H1 (cell line): ENCODE data around the gene HM13. TPM values are rescaled to one million over a fixed set of nuclear protein-coding genes. Genes with fewer than 3 reads are reported as not detected.

Source experiments
- CTCF ChIA-PET: fragments of 300-600 bp; sonication (Branson Sonifier 250); formaldehyde crosslinking; loops from one replicate; lab custom pipeline; 2021; ENCODE audit not compliant: partially characterized antibody; lab: Charles Lee
- POLR2A ChIA-PET: fragments of 300-600 bp; sonication (Branson Sonifier 250); formaldehyde crosslinking; loops from one replicate; lab custom pipeline; 2021; ENCODE audit warnings: inconsistent platforms; ENCODE audit not compliant: partially characterized antibody; lab: Charles Lee
- DNase-seq, 2 experiments: peaks; one replicate each; pipeline versions ENCODE4 v3.0.0 to v3.0.0-alpha.2; 2010 to 2022; ENCODE audit warnings: low spot score in 2 of 2, low read depth in 1 of 2, mixed read lengths in 1 of 2
- FAIRE-seq: peaks from 2 replicates; lab custom pipeline; 2011; peaks lifted over from hg19 to GRCh38; lab: Jason Lieb, UNC
- H2AFZ ChIP-seq: 2 replicates; pipeline ENCODE4 v1.8.1; 2012; ENCODE audit warnings: low read length, inconsistent platforms
- H2AK5ac ChIP-seq: 2 replicates; pipeline ENCODE4 v1.6.1; 2013; ENCODE audit warnings: low read depth, low read length
- H2BK120ac ChIP-seq: replicated peaks from 2 replicates; pipeline ENCODE3; 2013; ENCODE audit warnings: low read depth, low read length, inconsistent platforms
- H2BK12ac ChIP-seq: 2 replicates; pipeline ENCODE4 v1.6.1; 2013; ENCODE audit warnings: low read depth, low read length
- H2BK15ac ChIP-seq: 2 replicates; pipeline ENCODE4 v1.6.1; 2013; ENCODE audit warnings: low read length
- H2BK20ac ChIP-seq: 2 replicates; pipeline ENCODE4 v1.6.1; 2013; ENCODE audit warnings: low read length
- H2BK5ac ChIP-seq: 2 replicates; pipeline ENCODE4 v1.6.1; 2013; ENCODE audit warnings: low read depth, low read length
- H3K14ac ChIP-seq: 2 replicates; pipeline ENCODE4 v1.6.1; 2013; ENCODE audit warnings: inconsistent platforms; ENCODE audit not compliant: insufficient read length
- H3K18ac ChIP-seq: 2 replicates; pipeline ENCODE4 v1.6.1; 2013; ENCODE audit warnings: low read length; ENCODE audit errors: extremely low read depth
- H3K23ac ChIP-seq: 2 replicates; pipeline ENCODE4 v1.6.1; 2013; ENCODE audit warnings: inconsistent platforms; ENCODE audit not compliant: insufficient read length
- H3K23me2 ChIP-seq: 2 replicates; pipeline ENCODE4 v1.6.1; 2013; ENCODE audit warnings: low read depth, low read length
- H3K27ac ChIP-seq: 2 replicates; pipeline ENCODE4 v1.6.1; 2011; ENCODE audit warnings: low read depth, low read length, inconsistent platforms
- H3K27me3 ChIP-seq, 4 experiments: replicated peaks in 1 of 4; 1 replicate in 1 of 4; 2 replicates in 3 of 4; pipeline versions ENCODE4 v1.6.1 to v1.8.1; 2011 to 2013; ENCODE audit warnings: low read length in 3 of 4, mild to moderate bottlenecking in 3 of 4, inconsistent platforms in 2 of 4, mixed read lengths in 2 of 4, moderate library complexity in 1 of 4; ENCODE audit not compliant: control insufficient read depth in 3 of 4, insufficient read depth in 3 of 4; ENCODE audit errors: extremely low read depth in 1 of 4
- H3K36me3 ChIP-seq, 4 experiments: 2 replicates each; pipeline versions ENCODE4 v1.6.1 to v1.8.1; 2011 to 2013; ENCODE audit warnings: mild to moderate bottlenecking in 4 of 4, low read length in 3 of 4, moderate library complexity in 2 of 4, control low read depth in 1 of 4, inconsistent platforms in 1 of 4; ENCODE audit not compliant: insufficient read depth in 4 of 4, control insufficient read depth in 2 of 4
- H3K4ac ChIP-seq: replicated peaks from 2 replicates; pipeline ENCODE3; 2013; ENCODE audit warnings: low read length, low read depth, mixed read lengths, inconsistent platforms; ENCODE audit not compliant: insufficient read length
- H3K4me1 ChIP-seq, 4 experiments: replicated peaks in 1 of 4; 1 replicate in 1 of 4; 2 replicates in 3 of 4; pipeline versions ENCODE4 v1.6.1 to v1.8.1; 2011 to 2013; ENCODE audit warnings: low read length in 3 of 4, inconsistent platforms in 2 of 4, mixed read lengths in 1 of 4; ENCODE audit not compliant: insufficient read depth in 4 of 4, control insufficient read depth in 3 of 4
- H3K4me2 ChIP-seq, 2 experiments: 2 replicates each; pipeline versions ENCODE4 v1.6.1 to v1.8.1; 2011 to 2013; ENCODE audit warnings: low read depth in 2 of 2, low read length in 2 of 2, control low read depth in 1 of 2, inconsistent platforms in 1 of 2, mild to moderate bottlenecking in 1 of 2; ENCODE audit not compliant: insufficient read depth in 1 of 2
- H3K4me3 ChIP-seq, 4 experiments: fragments of 200-600, 300-600 bp in 1 of 4; sonication (generic), shearing (Covaris generic), sonication (Bioruptor Twin) in 1 of 4; 2 replicates each; pipeline versions ENCODE4 v1.5.1 to v1.8.1; 2011 to 2016; ENCODE audit warnings: low read length in 4 of 4, low read depth in 3 of 4, control low read depth in 2 of 4, inconsistent platforms in 2 of 4, mild to moderate bottlenecking in 2 of 4, mixed read lengths in 1 of 4, moderate library complexity in 1 of 4; ENCODE audit not compliant: insufficient read depth in 2 of 4; ENCODE audit errors: extremely low read depth in 1 of 4
- H3K56ac ChIP-seq: replicated peaks from 2 replicates; pipeline ENCODE3; 2013; ENCODE audit warnings: low read depth, mild to moderate bottlenecking, mixed read lengths, low read length, inconsistent platforms; ENCODE audit not compliant: insufficient read length
- H3K79me1 ChIP-seq: 2 replicates; pipeline ENCODE4 v1.6.1; 2013; ENCODE audit warnings: low read depth, low read length, control low read depth
- H3K79me2 ChIP-seq, 2 experiments: 2 replicates each; pipeline versions ENCODE4 v1.6.1 to v1.8.1; 2012 to 2013; ENCODE audit warnings: low read length in 2 of 2, mild to moderate bottlenecking in 2 of 2, inconsistent platforms in 1 of 2; ENCODE audit not compliant: insufficient read depth in 2 of 2, control insufficient read depth in 1 of 2
- H3K9ac ChIP-seq, 4 experiments: replicated peaks in 1 of 4; 1 replicate in 1 of 4; 2 replicates in 3 of 4; pipeline versions ENCODE4 v1.6.1 to v1.8.1; 2011 to 2013; ENCODE audit warnings: low read depth in 3 of 4, low read length in 3 of 4, control low read depth in 2 of 4, mild to moderate bottlenecking in 2 of 4, moderate library complexity in 2 of 4, inconsistent platforms in 1 of 4; ENCODE audit errors: extremely low read depth in 1 of 4
- H3K9me3 ChIP-seq, 2 experiments: 2 replicates each; pipeline versions ENCODE4 v1.6.1 to v1.8.1; 2012 to 2013; ENCODE audit warnings: mild to moderate bottlenecking in 2 of 2, moderate library complexity in 2 of 2, control low read depth in 1 of 2, inconsistent platforms in 1 of 2, low read depth in 1 of 2, low read length in 1 of 2, mixed read lengths in 1 of 2; ENCODE audit not compliant: insufficient read depth in 2 of 2
- H4K20me1 ChIP-seq, 2 experiments: replicated peaks in 1 of 2; 2 replicates each; pipeline versions ENCODE3 to v1.8.1; 2011 to 2013; ENCODE audit warnings: inconsistent platforms in 2 of 2, low read length in 2 of 2, mild to moderate bottlenecking in 1 of 2; ENCODE audit not compliant: insufficient read depth in 2 of 2, control insufficient read depth in 1 of 2
- H4K5ac ChIP-seq: 2 replicates; pipeline ENCODE4 v1.6.1; 2013; ENCODE audit warnings: low read length, low read depth, mixed read lengths, inconsistent platforms; ENCODE audit not compliant: insufficient read length
- H4K8ac ChIP-seq: 2 replicates; pipeline ENCODE4 v1.8.0; 2013; ENCODE audit warnings: mild to moderate bottlenecking, moderate library complexity, low read length, inconsistent platforms; ENCODE audit not compliant: insufficient read depth; ENCODE audit errors: extremely low read depth
- H4K91ac ChIP-seq: replicated peaks from 2 replicates; pipeline ENCODE3; 2013; ENCODE audit warnings: low read length, mixed read lengths, inconsistent platforms; ENCODE audit not compliant: insufficient read length
- CBX8 ChIP-seq: fragments of 300-800, 300-1000 bp; sonication (generic); IDR thresholded peaks from 2 replicates; pipeline ENCODE4 v1.7.1; 2016; ENCODE audit warnings: low read depth, low read length, borderline replicate concordance
- TEAD4 ChIP-seq: IDR thresholded peaks from 2 replicates; pipeline ENCODE4 v1.6.1; 2012; ENCODE audit warnings: low read depth, low read length, inconsistent platforms, mixed read lengths
- WGBS, 2 experiments: shearing (Covaris generic) in 1 of 2; methylation state at CpG; one replicate each; pipeline versions ENCODE4 v1.1.6 to v1.1.7; 2013 to 2015; ENCODE audit warnings: low lambda C conversion rate in 2 of 2, mixed read lengths in 2 of 2, inconsistent platforms in 1 of 2, low coverage in 1 of 2, missing lambda C conversion rate in 1 of 2; ENCODE audit not compliant: insufficient replicate concordance in 2 of 2, insufficient coverage in 1 of 2, insufficient read length in 1 of 2; ENCODE audit errors: extremely low coverage in 1 of 2, missing lambda C conversion rate in 1 of 2; 5-methylcytosine and 5-hydroxymethylcytosine counted together
- polyA plus RNA-seq, 7 experiments: library from polyadenylated mRNA; depleted of rRNA in 3 of 7; stranded (reverse) in 5 of 7; unstranded in 2 of 7; fragments of >200 nt in 5 of 7; fragments of 200-250 nt in 2 of 7; gene quantifications; 1 replicate in 5 of 7; 2 replicates in 1 of 7; 4 replicates in 1 of 7; pipeline versions ENCODE4 v1.2.1 to v1.2.3, GENCODE V29; 2011 to 2013; ENCODE audit warnings: missing spikeins in 2 of 7, mixed read lengths in 2 of 7
- total RNA-seq: library from RNA; stranded (reverse); fragmentation: NEBNext Ultra II Directional; extraction: Animal tissue kit (Norgen Biotek cat#: 25700); gene quantifications from 2 replicates; pipeline ENCODE4 v1.2.1, GENCODE V29; 2021

HM13 gene
- total and polyA plus RNA-seq, 2 of the 8 experiments (the other 6 are each of a cell fraction or from before 2014, with no cell fraction given): 118 to 183 TPM

GRCh38 chr20:31490752-31491151, 23.5 kb upstream of the HM13 start:
- no peaks in the 10 kb centered on the region for H4K20me1 ChIP-seq
- H4K91ac ChIP-seq: no peak overlapping the region
- no peak overlapping the region for H3K4me2 ChIP-seq
- H3K9ac ChIP-seq: no peak overlapping the region
- no peak overlapping the region for H4K5ac ChIP-seq
- no peak overlapping the region for H3K27ac ChIP-seq
- no peaks in the 10 kb centered on the region for H3K27me3 ChIP-seq
- no peak overlapping the region for H3K18ac ChIP-seq
- no peak overlapping the region for H3K23ac ChIP-seq
- no peak overlapping the region for H2BK15ac ChIP-seq
- H2BK5ac ChIP-seq: no peak overlapping the region
- ChIA-PET POLR2A (no interaction called here), CTCF (interaction anchor here (0.6 to 1.7 kb wide), 3 partner anchors 11 to 180 kb away, joined by 3 to 6 read pairs (median 5); no protein-coding TSS in a partner anchor)
- no peak overlapping the region for H3K4me3 ChIP-seq
- no peak overlapping the region for H2AFZ ChIP-seq
- H2BK12ac ChIP-seq: no peak overlapping the region
- H3K79me1 ChIP-seq: no peaks in the 10 kb centered on the region
- H2BK120ac ChIP-seq: no peak overlapping the region
- no peak overlapping the region for H3K14ac ChIP-seq
- H2BK20ac ChIP-seq: no peak overlapping the region
- no peaks in the 10 kb centered on the region for H3K79me2 ChIP-seq
- no peak overlapping the region for H4K8ac ChIP-seq
- no peak for FAIRE-seq
- H3K56ac ChIP-seq: no peak overlapping the region
- no peak for DNase-seq
- 88% methylated on average over 3 of the region's 3 CpGs; no CpG with 5 or more reads in 1 of the 2 experiments for WGBS, 2 experiments
- H3K36me3 ChIP-seq: no peaks in the 10 kb centered on the region
- H3K23me2 ChIP-seq: no peaks in the 10 kb centered on the region
- no peak overlapping the region for H3K4ac ChIP-seq
- no peaks in the 10 kb centered on the region for H3K4me1 ChIP-seq
- no peak overlapping the region for H2AK5ac ChIP-seq
- H3K9me3 ChIP-seq: peaks cover 51 to 59% of the 10 kb centered on the region in 2 experiments
- TF ChIP-seq CBX8 (no peak), TEAD4 (no peak)
